Erythroblast (primary cell): Measurements from ENCODE around the gene VSTM2L.

Experiments
- GATA1 ChIP-seq: IDR thresholded peaks from 2 replicates; pipeline ENCODE4 v1.6.1; 2011; ENCODE audit warnings: low read depth, mild to moderate bottlenecking, control low read depth, low read length, moderate library complexity
- POLR2A ChIP-seq: IDR thresholded peaks from 2 replicates; pipeline ENCODE4 v1.6.1; 2011; ENCODE audit warnings: mild to moderate bottlenecking, low read length

DNA sequence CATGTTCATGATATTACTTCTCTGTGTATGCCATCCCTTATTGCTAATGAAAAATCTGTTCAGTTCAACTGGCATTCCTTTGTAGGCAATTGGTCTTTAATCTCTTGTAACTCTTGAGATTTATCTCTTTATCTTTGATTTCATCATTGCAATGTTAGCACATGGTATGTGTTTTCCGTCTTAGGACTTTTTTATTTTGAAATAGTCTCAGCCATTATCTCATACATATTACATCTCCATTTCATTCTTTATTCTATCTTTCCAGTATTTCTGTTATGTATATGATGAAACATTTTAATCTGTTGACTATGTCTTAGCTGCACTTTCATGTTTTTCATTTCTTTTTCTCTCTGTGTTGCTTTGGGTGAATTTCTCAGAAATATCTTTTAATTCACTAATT is 58.1 kb downstream of the VSTM2L start:
- TF ChIP-seq POLR2A = no peak
- no peak for TF ChIP-seq GATA1
